Heart right ventricle (tissue), 16 donors: ENCODE results near the gene FOXL2NB. TPM values are rescaled to one million over a fixed set of nuclear protein-coding genes. Genes with fewer than 3 reads are reported as not detected.

Source experiments
- ATAC-seq, 8 donors: fragments of 200-7000 bp; cut with Tn5 transposase; one replicate each; pipeline ENCODE4 v1.9.1; 2020; ENCODE audit warnings: mild to moderate bottlenecking in 8 of 8, moderate library complexity in 8 of 8, moderate number of reproducible peaks in 1 of 8
- DNase-seq, 2 donors: peaks; one replicate each; pipeline ENCODE4 v3.0.0-alpha.2; 2020
- H3K27ac ChIP-seq, 10 donors: fragments of 200-600 bp; sonication (generic) in 2 of 10; one replicate each; pipeline versions ENCODE4 v1.5.0 to v1.8.0; 2020 to 2022; ENCODE audit warnings: mild to moderate bottlenecking in 3 of 10
- H3K27me3 ChIP-seq, 7 donors: fragments of 200-600 bp; one replicate each; pipeline ENCODE4 v1.8.0; 2021 to 2022; ENCODE audit warnings: mild to moderate bottlenecking in 2 of 7
- H3K36me3 ChIP-seq, 9 donors: fragments of 200-600 bp; sonication (generic) in 1 of 9; one replicate each; pipeline versions ENCODE4 v1.5.0 to v1.8.0; 2020 to 2022; ENCODE audit warnings: mild to moderate bottlenecking in 2 of 9
- H3K4me1 ChIP-seq, 9 donors: fragments of 200-600 bp; sonication (generic) in 1 of 9; one replicate each; pipeline versions ENCODE4 v1.5.0 to v1.8.0; 2020 to 2022; ENCODE audit warnings: mild to moderate bottlenecking in 4 of 9
- H3K4me3 ChIP-seq, 10 donors: fragments of 200-600 bp; sonication (generic) in 2 of 10; one replicate each; pipeline versions ENCODE4 v1.5.0 to v1.8.0; 2020 to 2022; ENCODE audit warnings: mild to moderate bottlenecking in 7 of 10, moderate library complexity in 2 of 10
- H3K9me3 ChIP-seq, 11 donors: fragments of 200-600 bp in 10 of 11; sonication (generic) in 2 of 11; one replicate each; pipeline versions ENCODE4 v1.5.0 to v1.8.0; 2013 to 2022; ENCODE audit warnings: mild to moderate bottlenecking in 2 of 11, control low read depth in 1 of 11, moderate library complexity in 1 of 11
- WGBS, 2 donors: extraction: QIAGEN DNeasy Blood & Tissue Kit; methylation state at CpG; one replicate each; pipeline ENCODE4 v1.1.7; 2013; ENCODE audit warnings: inconsistent platforms in 1 of 2; 5-methylcytosine and 5-hydroxymethylcytosine counted together
- intact Hi-C, 10 donors: fragments of 100-400 bp; cut with DNase I; formaldehyde crosslinking; loops; one replicate each; pipeline versions ENCODE4 v1.11.1 to v1.14.2; 2022
- polyA plus RNA-seq, 2 donors: library from polyadenylated mRNA; stranded (reverse); fragments of 200-250 nt; gene quantifications; one replicate each; pipeline ENCODE4 v1.2.3, GENCODE V29; 2013
- total RNA-seq, 10 donors: library from RNA; stranded (reverse); fragmentation: NEBNext Ultra II Directional in 3 of 10; extraction: Animal tissue kit (Norgen Biotek cat#: 25700) in 3 of 10; gene quantifications; one replicate each; pipeline versions ENCODE4 v1.2.1 to v1.2.4, GENCODE V29; 2021 to 2023
- TF ChIP-seq, protein P1 (sequence below), 9 donors: fragments of 200-600 bp; sonication (generic) in 2 of 9; IDR thresholded peaks; one replicate each; pipeline versions ENCODE4 v1.5.0 to v1.8.0; 2021 to 2022; ENCODE audit warnings: antibody characterized with exemption in 9 of 9, mild to moderate bottlenecking in 5 of 9, moderate library complexity in 1 of 9
- donor health status: Arrhythmogenic right ventricular cardiomyopathy.
- donor health status: ischemic (EF 13 %, LVEDD 7.1; RV severe dilation, severe dysfunction).
- donor health status: healthy with polysubstance abuse.
- donor health status: DM: no; HTN: yes; CAD: no.
- donor health status: DM: no; HTN: no; CAD: no.
- donor health status: ischemic (EF 25% LVEDD 6.9; RV normal size, moderate dysfunction).
- donor health status: ischemic (EF 25% LVEDD 5.7; RV mildly dilated, moderate dysfunction).
- donor health status: healthy.
- donor health status: DM: yes; HTN: yes; CAD: no.
- donor health status: Ischemic cardiomyopathy.
- donor health status: ischemic (EF 35%, LVEDD 5.7; RV mildly dilated, moderate dysfunction).
- donor health status: nonischemic (EF 11% LVEDD 7.7; RV severe dilation, severe dysfunction).
- donor health status: DM: yes; HTN: yes; CAD: no.
- donor health status: PGD.
- donor health status: ischemic (EF 29% LVEDD 5.4; RV normal size, mild dysfunction).
- donor health status: nonischemic (EF 23%, LVEDD 6.1; RV moderate dilation, normal function).

Gene FOXL2NB
- total and polyA plus RNA-seq, 12 donors: 0.01 to 0.13 (median 0.06) TPM; not detected in 9

- peaks cover 17 to 50% (median 44%) of the 10 kb centered on the region in 9 donors for H3K4me1 ChIP-seq
- WGBS, 2 donors: 4 to 8% methylated on average over 32 of the region's 32 CpGs
These were observed 8.0 kb upstream of the FOXL2NB start for GRCh38 chr3:138938877-138939560.

GRCh38 chr3:138939561-138940241 is 7.3 kb upstream of the FOXL2NB start:
- peaks cover 18 to 57% (median 48%) of the 10 kb centered on the region in 9 donors for H3K4me1 ChIP-seq
- TF ChIP-seq, protein P1, sequence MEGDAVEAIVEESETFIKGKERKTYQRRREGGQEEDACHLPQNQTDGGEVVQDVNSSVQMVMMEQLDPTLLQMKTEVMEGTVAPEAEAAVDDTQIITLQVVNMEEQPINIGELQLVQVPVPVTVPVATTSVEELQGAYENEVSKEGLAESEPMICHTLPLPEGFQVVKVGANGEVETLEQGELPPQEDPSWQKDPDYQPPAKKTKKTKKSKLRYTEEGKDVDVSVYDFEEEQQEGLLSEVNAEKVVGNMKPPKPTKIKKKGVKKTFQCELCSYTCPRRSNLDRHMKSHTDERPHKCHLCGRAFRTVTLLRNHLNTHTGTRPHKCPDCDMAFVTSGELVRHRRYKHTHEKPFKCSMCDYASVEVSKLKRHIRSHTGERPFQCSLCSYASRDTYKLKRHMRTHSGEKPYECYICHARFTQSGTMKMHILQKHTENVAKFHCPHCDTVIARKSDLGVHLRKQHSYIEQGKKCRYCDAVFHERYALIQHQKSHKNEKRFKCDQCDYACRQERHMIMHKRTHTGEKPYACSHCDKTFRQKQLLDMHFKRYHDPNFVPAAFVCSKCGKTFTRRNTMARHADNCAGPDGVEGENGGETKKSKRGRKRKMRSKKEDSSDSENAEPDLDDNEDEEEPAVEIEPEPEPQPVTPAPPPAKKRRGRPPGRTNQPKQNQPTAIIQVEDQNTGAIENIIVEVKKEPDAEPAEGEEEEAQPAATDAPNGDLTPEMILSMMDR (IDR thresholded peaks at IDR 0.05): no peak
- ATAC-seq (no peak), DNase-seq (no peak)
- intact Hi-C loops: loop anchor here in 6 of 10 donors (5.0 to 10.0 kb wide), 3 partner anchors 165 to 525 kb away; no protein-coding TSS in a partner anchor
- no peak overlapping the region for H3K27ac ChIP-seq
- peaks cover 70 to 100% (median 96%) of the 10 kb centered on the region in 7 donors for H3K27me3 ChIP-seq
- no peak overlapping the region for H3K4me3 ChIP-seq
- H3K36me3 ChIP-seq: no peaks in the 10 kb centered on the region
- WGBS, 2 donors: 6% methylated on average over 52 of the region's 52 CpGs
- H3K9me3 ChIP-seq: no peaks in the 10 kb centered on the region

More at GRCh38 chr3:138938877-138939560, 8.0 kb upstream of the FOXL2NB start:
- intact Hi-C loops: loop anchor here in 6 of 10 donors (5.0 to 10.0 kb wide), 3 partner anchors 166 to 524 kb away; no protein-coding TSS in a partner anchor
- Histone ChIP-seq H3K9me3 (no peaks in the 10 kb centered on the region), H3K27ac (no peak overlapping the region), H3K27me3 (peaks cover 65 to 97% (median 90%) of the 10 kb centered on the region in 7 donors), H3K36me3 (no peaks in the 10 kb centered on the region), H3K4me3 (no peak overlapping the region)
- TF ChIP-seq, protein P1 (IDR thresholded peaks at IDR 0.05): no peak
- no peak for ATAC-seq
- DNase-seq: no peak

DNA sequence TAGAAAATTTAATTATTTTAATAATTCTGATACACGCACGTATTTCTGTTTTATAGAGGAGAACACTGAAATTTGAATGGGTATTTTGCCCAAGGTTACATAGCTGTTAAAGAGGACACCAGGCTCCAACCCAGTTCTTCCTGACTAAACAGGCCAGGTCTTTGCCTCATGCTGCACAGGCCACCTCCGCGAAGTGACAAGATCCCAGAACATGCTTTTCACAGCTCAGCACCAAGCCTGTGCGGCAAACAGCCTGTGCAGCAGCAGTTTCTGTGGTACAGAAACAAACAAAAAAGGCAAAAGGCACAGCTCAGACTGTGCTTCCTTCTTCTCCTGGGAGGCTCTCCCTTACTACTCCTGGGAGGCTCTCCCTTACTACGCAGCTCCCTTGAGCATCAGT is 6.6 kb upstream of the FOXL2NB start:
- DNase-seq (no peak), ATAC-seq (no peak)
- TF ChIP-seq, protein P1 (IDR thresholded peaks at IDR 0.05): no peak
- no peak overlapping the region for H3K27ac ChIP-seq
- H3K4me1 ChIP-seq: peaks cover 24 to 64% (median 56%) of the 10 kb centered on the region in 9 donors
- peaks cover 77 to 100% (median 100%) of the 10 kb centered on the region in 7 donors for H3K27me3 ChIP-seq
- H3K9me3 ChIP-seq: no peaks in the 10 kb centered on the region
- H3K4me3 ChIP-seq: no peak overlapping the region
- no peaks in the 10 kb centered on the region for H3K36me3 ChIP-seq
- WGBS, 2 donors: 63 to 64% methylated on average over 6 of the region's 6 CpGs
- intact Hi-C loops: loop anchor here in 1 of 10 donors (5.0 kb wide), 1 partner anchor 387 kb away; no protein-coding TSS in a partner anchor

- Histone ChIP-seq H3K27me3 (peaks cover 83 to 100% (median 99%) of the 10 kb centered on the region in 7 donors), H3K36me3 (no peaks in the 10 kb centered on the region), H3K27ac (no peak overlapping the region), H3K4me1 (peaks cover 24 to 63% (median 56%) of the 10 kb centered on the region in 9 donors), H3K4me3 (no peak overlapping the region), H3K9me3 (no peaks in the 10 kb centered on the region)
- 51 to 54% methylated on average over 7 of the region's 7 CpGs for WGBS, 2 donors
- intact Hi-C loops: loop anchor here in 1 of 10 donors (5.0 kb wide), 1 partner anchor 386 kb away; no protein-coding TSS in a partner anchor
- ATAC-seq: no peak
- TF ChIP-seq, protein P1 (IDR thresholded peaks at IDR 0.05): peak in 8 of 9 donors; percentile 5 to 53 (median 26)
- DNase-seq: no peak
These were observed 5.6 kb upstream of the FOXL2NB start for GRCh38 chr3:138941259-138941885.
